Cardiac ventricle fibroblast (primary cell): ENCODE measurements around the gene CSF1. TPM values are rescaled to one million over a fixed set of nuclear protein-coding genes. Genes with fewer than 3 reads are reported as not detected.

Source experiments
- total RNA-seq: library from RNA; depleted of rRNA; stranded (reverse); fragments of >200 nt; gene quantifications from 2 replicates; pipeline ENCODE4 v1.2.3, GENCODE V29; 2015

The CSF1 gene, protein sequence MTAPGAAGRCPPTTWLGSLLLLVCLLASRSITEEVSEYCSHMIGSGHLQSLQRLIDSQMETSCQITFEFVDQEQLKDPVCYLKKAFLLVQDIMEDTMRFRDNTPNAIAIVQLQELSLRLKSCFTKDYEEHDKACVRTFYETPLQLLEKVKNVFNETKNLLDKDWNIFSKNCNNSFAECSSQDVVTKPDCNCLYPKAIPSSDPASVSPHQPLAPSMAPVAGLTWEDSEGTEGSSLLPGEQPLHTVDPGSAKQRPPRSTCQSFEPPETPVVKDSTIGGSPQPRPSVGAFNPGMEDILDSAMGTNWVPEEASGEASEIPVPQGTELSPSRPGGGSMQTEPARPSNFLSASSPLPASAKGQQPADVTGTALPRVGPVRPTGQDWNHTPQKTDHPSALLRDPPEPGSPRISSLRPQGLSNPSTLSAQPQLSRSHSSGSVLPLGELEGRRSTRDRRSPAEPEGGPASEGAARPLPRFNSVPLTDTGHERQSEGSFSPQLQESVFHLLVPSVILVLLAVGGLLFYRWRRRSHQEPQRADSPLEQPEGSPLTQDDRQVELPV
- total RNA-seq: 261 and 268 TPM in 2 replicates

DNA sequence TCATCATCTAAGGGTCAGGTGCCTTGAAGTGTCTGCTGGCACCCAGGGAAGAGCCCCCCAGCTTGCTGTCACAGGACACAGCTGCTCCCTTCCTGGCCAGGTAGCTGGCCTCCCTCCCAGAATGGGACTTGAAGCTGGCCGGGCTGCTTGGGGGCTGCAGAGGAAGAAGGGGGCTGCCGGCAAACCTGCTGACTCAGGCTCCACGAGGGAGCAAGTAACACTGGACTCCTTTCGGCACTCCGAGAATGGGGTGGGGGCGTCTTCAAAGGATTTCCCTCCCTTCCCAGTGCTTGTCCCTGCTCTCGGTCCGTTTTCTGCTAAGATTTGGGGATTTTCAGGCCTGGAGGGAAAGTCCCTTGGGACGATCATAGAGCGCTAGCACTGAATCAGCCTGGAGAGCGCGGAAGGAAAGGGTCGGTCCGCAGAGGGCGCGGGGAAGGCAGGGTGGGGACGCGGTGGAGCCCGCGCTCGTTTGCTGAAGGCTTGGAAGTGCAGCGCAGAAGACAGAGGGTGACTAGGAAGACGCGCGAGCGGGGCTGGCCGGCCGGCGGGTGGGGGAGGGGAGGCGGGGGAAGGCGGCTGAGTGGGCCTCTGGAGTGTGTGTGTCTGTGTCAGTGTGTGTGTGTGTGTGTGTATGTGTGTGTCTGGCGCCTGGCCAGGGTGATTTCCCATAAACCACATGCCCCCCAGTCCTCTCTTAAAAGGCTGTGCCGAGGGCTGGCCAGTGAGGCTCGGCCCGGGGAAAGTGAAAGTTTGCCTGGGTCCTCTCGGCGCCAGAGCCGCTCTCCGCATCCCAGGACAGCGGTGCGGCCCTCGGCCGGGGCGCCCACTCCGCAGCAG is at the start of gene CSF1:
Gene CSF1, plus strand, starts transcription at position 727 of the 840 bp plus-strand sequence. CDS start 175 bp downstream, outside the sequence.

Other genes with a start within 250 kb of the CSF1 start
- gene GSTM2, start 242.8 kb upstream of the CSF1 start, total RNA-seq: 20.9 and 21.6 TPM in 2 replicates
- not detected in 2 replicates for gene GSTM1, start 223.0 kb upstream of the CSF1 start, total RNA-seq
- gene GSTM5, start 198.6 kb upstream of the CSF1 start, total RNA-seq: 4.4 and 7.1 TPM in 2 replicates
- gene GSTM3, start 169.8 kb upstream of the CSF1 start, total RNA-seq: 135 and 155 TPM in 2 replicates
- not detected in 2 replicates for gene EPS8L3, start 146.9 kb upstream of the CSF1 start, total RNA-seq
- gene AHCYL1, start 73.9 kb downstream of the CSF1 start, total RNA-seq: 58.4 and 63.2 TPM in 2 replicates
- 25.1 and 31.8 TPM in 2 replicates for gene STRIP1, start 123.8 kb downstream of the CSF1 start, total RNA-seq
- not detected in 2 replicates for gene ALX3, start 159.8 kb downstream of the CSF1 start, total RNA-seq
- not detected in 2 replicates for gene UBL4B, start 201.6 kb downstream of the CSF1 start, total RNA-seq
- 0.12 and 0.15 TPM in 2 replicates for gene SLC6A17, start 239.6 kb downstream of the CSF1 start, total RNA-seq